ENCODE results near the gene ARL2BP.
"Not testable (repeated sequence)": the region's sequence is repeated elsewhere in the genome, so short reads cannot be mapped to it uniquely, and the experiment has no call there.

Gene ARL2BP

GRCh38 chr16:57263541-57264351 is 18.7 kb downstream of the ARL2BP start:
- DNase-seq: no peak

GRCh38 chr16:57264381-57264780 is 19.3 kb downstream of the ARL2BP start:
- no peak for DNase-seq

- no peak for DNase-seq
Observed at GRCh38 chr16:57264950-57265371, 19.9 kb downstream of the ARL2BP start.

GRCh38 chr16:57265850-57266530 is 20.9 kb downstream of the ARL2BP start:
- no peak for DNase-seq

- no peak for DNase-seq
Observed at GRCh38 chr16:57266531-57267260, 21.6 kb downstream of the ARL2BP start.

- DNase-seq: not testable (repeated sequence)
Observed at GRCh38 chr16:57267343-57267742, 22.3 kb downstream of the ARL2BP start.

- no peak for DNase-seq
Observed at GRCh38 chr16:57268804-57269800, 24.0 kb downstream of the ARL2BP start.

GRCh38 chr16:57270221-57271062 is 25.4 kb downstream of the ARL2BP start:
- no peak for DNase-seq

- DNase-seq: no peak
Observed at GRCh38 chr16:57271063-57271345, 25.9 kb downstream of the ARL2BP start.

GRCh38 chr16:57271867-57272495 is 26.9 kb downstream of the ARL2BP start:
- no peak for DNase-seq

GRCh38 chr16:57273359-57273758 is 28.3 kb downstream of the ARL2BP start:
- DNase-seq: no peak

GRCh38 chr16:57273826-57274225 is 28.8 kb downstream of the ARL2BP start:
- DNase-seq: no peak

- DNase-seq: not testable (repeated sequence)
Observed at GRCh38 chr16:57275946-57276345, 30.9 kb downstream of the ARL2BP start.

GRCh38 chr16:57276596-57276995 is 31.5 kb downstream of the ARL2BP start:
- DNase-seq: no peak

- DNase-seq: no peak
Observed at GRCh38 chr16:57277586-57277985, 32.5 kb downstream of the ARL2BP start.

GRCh38 chr16:57278494-57278893 is 33.4 kb downstream of the ARL2BP start:
- no peak for DNase-seq

- no peak for DNase-seq
Observed at GRCh38 chr16:57279780-57280638, 35.0 kb downstream of the ARL2BP start.

- no peak for DNase-seq
Observed at GRCh38 chr16:57281791-57282190, 36.7 kb downstream of the ARL2BP start.

- no peak for DNase-seq
Observed at GRCh38 chr16:57282510-57283213, 37.6 kb downstream of the ARL2BP start.
